Stimulated activated CD8-positive, alpha-beta memory T cell treated with anti-CD3 and anti-CD28 coated beads, Interleukin-15, amount 100 ng/mL, for 48 hours (primary cell): ENCODE measurements around the gene TMPRSS3.
"Not testable (repeated sequence)": the region's sequence is repeated elsewhere in the genome, so short reads cannot be mapped to it uniquely, and the experiment has no call there.

ENCODE experiments used
- DNase-seq, 2 donors: peaks; one replicate each; pipeline ENCODE4 v3.0.0-alpha.2; 2020; ENCODE audit warnings: low read depth in 2 of 2

The TMPRSS3 gene

DNA sequence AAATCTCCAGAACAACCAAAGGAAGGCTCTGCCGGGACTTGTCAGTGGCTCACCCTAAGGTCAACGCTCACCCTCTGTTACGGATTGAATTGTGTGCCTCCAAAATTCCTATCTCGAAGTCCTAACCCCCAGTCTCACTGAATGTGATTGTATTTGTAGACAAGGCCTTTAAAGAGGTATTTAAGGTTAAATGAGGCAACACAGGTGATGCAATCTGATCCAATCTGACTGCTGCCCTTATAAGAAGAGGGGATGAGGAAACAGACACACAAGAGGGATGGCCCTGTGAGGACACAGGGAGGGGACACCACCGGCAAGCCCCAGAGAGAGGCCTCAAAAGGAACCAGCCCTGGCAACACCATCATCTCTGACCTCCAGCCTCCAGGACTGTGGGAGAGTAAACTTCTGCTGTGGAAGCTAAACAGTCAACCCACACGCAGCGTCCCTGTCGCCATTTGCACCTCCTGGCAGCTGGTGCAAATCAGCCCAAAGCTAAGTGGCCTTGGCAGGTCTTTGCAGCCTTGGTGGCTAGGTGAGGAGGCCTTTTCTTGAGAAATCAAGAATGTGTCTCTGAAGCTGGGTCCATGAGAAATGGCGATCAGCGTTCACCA, 32.1 kb upstream of the TMPRSS3 start:
- DNase-seq = no peak

DNA sequence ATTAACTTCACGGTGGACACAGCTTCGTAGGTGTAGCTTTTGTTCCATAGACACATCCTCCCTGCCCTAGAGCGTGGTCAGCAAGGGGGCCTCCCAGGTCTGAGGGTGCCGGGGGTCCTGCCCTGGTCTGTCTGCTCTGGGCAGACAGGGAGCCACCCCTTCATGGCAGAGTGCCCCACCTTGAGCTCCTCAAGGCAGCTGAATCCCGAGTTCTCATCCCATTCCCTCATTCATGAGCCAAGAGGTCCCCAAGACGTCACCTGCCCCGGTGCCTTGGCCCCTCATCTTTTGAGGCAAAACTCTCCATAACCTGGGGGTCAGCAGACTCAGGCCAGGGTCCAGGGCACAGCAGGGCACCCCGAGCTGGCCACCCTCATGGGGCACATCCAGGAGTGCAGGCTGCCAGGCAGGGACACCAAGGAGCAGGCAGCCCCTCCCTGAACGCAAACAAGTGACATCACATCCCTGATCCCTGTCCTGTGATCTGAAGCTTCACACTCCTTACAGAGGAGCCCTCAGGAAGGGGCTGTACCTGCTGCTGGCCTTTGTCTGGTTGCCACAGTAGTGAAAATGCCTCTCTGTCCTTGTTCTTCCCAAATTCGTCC, 31.1 kb upstream of the TMPRSS3 start:
- DNase-seq = no peak

DNA sequence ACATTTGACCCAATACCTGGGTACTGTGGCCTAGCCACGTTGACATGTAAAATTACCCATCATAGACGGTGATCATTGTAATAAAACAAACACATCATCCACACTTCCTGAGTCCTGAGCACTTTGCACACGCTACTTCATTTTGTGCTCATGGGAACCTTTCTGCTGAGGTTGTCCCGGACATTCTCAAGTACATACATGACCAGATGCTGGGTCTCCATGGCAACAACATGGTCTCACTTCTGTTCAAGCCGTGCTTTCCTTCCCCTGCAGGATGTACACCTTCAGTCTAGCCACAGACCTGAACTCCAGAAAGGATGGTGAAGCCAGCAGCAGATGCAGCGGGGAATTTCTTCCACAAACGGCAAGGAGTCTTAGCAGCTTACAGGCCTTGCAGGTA, 30.6 kb upstream of the TMPRSS3 start:
- no peak for DNase-seq

DNA sequence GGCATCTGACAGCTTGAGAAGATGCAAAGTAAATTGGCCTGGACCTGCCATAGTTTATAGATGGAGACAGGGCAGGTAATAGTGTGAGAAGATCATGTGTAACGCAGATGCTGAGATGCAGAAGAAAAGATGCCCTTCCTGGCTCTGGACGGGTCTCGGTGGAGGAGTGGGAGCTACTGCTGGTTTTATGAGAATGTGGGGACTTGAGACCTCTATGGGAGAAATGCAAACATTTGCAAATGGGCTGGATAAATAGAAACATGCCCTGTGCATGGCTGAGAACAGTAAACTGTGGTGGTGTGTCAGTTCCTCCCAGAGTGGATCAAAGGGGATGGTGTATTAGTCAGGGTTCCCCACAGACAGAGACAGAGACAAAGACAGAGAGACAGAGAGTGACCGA, 29.7 kb upstream of the TMPRSS3 start:
- DNase-seq = no peak

DNA sequence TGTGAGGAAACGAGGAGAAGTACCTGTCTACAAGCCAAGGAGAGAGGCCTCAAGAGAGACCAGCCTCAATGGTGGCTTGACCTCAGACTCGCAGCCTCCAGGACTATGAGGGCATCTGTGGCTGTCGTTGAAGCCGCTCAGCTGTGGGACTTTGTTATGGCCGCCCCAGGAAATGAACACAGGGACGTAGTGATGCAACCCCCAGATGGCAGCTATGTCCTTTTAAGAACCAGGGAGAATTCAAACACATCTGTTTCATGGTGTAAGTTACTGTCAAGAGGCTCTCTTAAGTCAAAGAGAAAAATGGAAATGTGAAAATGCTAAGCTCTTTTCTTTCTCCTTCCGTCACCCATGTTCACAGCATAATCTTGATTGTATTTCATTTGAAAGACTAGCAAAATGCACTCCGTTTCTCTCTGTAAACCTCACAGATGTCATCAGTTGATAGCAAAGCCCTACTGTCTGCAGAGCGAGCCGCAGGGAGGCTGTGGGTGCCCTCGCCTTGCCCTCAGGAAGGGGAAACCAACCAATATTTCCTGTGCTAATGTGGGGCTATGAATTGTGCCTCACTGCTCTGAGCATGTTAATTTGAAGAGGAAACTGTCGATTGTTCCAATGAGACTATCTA, 29.2 kb upstream of the TMPRSS3 start:
- DNase-seq = peak; percentile 66 to 70

DNA sequence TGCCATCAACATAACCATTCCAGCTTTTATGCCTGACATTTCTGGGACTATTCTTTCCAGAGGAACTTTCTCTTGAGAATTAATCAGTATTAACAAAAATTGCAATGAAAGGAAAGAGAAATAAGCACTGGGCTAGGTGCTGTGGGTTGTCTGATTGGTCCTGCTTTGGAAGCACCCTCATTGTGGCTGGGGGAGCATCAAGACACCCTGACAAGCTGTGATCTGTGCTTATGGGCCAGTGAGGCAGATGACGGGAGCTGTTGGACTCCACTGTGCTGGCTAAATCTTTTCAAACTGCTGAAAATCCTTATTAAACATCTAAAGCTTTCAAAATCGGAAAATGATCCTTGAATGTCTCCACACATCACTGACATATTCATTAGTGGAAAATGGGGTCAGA, 27.8 kb upstream of the TMPRSS3 start:
- no peak for DNase-seq

DNA sequence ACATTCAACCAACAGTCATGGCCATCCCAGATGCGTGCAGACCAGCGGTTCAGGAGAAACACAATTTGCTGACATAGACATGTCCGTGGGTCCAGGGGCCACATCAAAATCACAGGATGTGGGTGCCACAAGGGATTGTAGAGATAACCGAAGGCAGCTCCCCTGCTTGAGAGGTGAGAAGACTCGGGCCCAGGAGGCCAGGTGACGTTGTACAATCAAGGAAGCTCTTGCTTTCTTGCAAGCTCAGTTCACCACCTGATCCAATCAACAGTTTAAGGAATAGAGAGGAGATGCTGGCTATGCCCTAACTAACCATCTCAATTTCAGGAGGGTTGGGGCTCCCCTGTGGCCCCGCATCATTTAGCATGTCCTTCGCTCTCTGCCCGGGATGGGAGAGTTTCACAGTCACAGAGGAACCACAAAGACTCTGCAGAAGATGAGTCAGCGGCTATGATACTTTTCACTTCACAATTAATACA, 27.4 kb upstream of the TMPRSS3 start:
- no peak for DNase-seq

DNA sequence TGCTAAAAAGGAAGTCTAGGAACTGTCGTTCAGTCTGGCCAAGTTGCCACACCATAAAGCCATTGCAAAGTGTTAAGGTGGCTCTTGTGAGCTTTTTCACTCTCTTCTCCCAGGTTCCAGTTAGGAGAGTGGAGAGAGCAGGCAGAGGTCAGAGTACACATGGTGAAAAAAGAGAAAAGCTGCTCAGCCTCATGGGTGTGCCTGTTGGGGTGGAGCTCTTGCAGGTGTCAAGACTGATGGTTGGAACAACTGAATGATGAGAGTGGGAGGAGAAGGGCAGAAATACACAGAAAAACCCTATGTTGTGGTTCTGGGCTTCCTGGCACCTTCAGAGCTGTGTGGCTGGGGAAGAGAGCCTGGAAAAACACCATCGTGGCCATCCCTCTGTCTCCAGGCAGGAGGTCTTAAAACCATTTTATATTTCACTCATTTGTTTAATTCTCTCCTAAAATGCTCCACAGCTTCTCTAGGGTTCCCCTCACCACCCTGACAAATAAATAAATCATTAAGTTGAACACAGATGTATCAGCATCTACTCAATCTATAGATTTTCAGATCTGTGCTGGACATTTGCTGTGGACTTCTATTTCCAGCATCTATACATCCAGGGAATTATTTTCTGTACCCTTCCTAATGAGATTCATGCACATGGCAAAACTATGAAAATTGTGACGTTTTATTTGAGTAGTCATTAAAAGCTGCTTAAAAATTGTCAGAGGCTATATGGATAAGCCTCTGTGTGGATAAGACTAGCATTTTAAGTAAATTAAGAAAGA, 25.4 kb upstream of the TMPRSS3 start:
- no peak for DNase-seq

DNA sequence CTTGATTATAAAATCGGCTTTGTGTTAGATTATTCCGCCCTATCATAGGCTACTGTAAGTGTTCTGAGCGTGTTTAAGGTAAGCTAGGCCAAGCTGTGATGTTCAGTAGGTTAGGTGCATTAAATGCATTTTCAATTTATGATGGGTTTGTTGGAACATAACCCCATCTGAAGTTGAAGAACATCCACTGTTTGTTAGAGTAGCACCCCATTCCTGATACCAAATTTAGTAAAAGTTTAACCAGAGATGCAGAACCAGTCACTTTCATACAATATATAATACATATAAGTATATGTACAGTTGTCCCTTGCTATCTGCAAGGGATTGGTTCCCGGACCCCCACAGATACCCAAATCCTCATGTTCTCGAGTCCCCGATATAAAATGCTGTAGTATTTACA, 24.0 kb upstream of the TMPRSS3 start:
- DNase-seq = no peak

DNA sequence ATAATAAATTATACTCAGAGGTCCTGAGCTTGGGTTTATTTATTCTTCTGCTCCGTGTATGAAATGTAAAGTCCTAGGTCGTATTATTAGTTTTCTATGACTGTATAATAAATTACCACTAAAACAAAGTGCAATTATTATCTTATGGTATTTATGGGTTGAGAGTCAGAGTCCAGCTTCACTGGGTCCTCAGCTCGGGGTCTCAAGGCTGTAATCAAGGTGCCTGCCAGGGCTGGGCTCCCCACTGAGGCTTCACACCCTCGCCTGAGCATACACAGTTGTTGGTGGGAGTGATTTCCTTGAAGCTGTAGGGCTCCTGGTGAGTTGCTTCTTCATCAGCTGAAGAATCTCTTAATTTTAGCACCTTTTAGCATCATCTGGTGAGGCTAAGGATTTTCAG, 23.0 kb upstream of the TMPRSS3 start:
- no peak for DNase-seq

DNA sequence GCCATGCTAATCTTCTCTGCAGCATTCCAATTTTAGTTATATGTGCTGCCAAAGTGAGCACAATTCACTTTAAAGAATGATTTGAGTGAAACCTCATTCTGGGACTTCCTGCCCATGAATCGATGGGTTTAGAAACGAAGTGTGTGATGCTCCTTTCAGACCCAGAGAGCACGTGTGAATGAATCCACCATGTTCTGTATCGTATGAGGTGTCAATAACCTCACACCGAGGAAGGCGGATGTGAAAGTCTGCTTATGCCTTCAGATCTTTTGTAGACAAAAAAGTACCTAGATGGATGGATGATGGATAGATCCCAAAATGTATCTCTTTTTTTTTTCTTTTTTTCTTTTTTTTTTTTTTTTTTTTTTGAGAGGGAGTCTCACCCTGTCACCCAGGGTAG, 21.7 kb upstream of the TMPRSS3 start:
- no peak for DNase-seq

DNA sequence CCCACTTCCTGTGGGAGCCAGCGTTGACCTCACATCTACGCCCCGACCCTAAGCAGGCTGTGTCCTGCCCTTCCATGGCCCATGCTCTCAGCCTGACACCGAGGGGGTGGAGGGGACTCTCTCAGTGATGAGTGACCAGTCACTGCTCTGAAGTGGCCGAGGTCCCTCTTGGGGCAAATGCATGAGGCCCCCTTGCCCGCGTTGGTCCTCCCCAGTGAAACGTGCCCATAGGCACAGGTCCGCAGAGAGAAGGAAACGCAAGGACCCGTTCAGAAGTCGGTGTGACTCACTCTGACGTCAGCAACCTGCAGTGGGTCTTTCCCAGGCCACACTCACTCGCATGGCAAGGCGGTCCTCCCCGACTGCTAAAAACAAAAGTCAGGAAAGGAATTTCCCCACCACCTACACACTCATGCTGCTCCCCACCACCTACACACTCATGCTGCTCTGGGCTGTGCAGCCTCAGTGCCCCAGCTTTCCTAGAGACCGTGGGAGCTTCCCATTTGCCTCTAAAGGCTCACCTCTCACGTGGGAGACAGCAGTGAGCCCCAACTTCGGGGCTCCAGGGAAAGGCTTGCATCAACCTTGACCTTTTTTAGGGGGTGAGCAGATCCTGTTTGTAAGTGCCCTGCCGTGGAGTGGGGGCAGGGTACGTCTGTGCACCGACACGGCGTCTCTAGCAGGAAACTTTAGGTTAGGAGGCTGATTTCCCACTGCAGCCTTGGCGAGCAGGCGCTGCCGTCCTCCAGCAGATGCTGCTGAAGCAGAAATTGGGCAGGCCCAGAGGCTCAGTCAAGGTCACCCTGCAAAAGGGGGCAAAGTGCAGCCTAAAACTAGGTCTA, 19.3 kb upstream of the TMPRSS3 start:
- DNase-seq = peak; percentile 92 to 93

DNA sequence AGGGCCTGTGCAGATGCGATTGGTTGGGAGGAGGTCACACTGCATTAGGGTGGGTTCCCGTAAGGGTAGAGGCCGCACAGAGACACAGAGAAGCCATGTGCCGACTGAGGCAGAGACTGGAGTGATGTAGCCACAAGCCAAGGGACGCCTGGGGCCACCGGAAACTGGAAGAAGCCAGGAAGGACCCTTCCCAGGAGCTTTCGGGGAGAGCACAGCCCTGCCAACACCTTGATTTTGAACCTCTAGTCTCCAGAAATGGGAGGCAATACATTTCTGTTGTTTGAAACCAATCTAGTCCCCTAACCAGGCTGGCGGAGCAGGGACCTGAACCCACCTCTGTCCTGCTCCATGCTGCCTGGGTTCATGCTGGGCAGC, 18.7 kb upstream of the TMPRSS3 start:
- no peak for DNase-seq

DNA sequence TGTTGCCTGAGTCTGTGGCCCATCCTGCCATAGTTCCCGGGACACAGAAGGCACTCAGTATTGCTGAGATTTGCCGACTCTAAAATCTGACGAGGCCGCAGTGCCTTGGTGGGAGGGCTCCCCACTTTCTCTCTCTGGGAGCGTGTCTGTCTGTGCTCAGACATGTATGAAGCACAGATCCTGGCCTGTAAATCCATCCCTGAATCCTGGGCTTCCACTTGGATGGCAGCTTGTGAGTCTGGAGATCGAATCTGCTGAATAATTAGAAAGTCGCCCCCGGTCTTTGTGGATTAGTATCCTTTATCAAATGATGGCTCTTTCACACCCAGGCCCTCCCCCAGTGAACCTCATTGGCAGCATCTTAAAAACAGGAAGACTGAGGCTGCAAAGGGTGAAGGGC, 18.2 kb upstream of the TMPRSS3 start:
- DNase-seq = no peak

DNA sequence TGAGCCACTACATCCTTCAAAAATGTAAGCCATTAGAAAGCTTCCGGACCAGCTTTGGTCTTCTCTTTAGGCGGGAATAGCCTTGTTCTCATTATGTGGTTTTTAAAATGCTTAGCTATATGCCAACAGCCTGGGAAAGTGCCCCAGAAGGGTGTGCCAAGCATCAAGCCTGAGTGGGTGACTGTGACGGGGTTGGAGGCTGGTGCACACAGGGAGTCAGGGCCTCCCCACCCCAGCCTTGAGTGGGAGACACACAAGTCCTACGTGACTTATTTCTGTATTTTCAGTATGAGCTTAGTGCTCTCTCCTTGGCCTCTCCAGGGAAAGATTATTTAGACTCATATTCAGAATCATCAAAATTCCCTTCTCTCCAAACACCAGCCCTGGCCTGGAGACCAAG, 17.6 kb upstream of the TMPRSS3 start:
- no peak for DNase-seq

DNA sequence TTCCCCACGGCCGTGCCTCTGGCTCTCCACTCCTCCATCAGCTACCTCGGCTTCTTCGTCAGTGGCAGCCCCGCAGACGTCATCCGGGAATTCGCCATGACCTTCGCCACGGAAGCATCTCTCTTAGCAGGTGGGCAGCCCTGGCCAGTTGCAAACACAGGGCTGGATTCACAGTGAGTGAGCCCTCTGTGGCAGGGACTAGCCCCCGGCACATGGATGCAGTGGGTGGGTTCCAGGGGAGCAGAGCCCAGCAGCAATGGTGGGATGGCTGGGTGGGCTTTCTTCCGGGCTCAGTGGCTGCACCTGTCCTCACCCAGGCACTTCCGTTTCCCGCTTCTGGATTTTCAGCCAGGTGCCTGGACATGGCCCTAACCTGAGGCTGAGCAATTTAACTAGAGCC, 17.2 kb upstream of the TMPRSS3 start:
- DNase-seq = no peak

DNA sequence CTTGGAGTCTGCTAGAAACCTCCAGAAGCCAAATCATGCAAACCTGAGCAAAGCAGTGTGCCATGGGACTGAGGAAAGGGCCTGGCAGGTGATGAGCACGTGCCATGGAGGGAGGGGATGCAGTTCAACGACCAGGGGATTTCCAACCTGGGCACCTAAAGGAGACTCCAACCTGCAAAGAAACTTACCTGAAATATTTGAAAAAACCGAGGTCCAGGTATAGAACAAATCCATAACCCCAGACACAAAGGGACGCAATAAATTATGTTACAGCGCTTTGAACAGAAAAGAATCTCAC, 16.7 kb upstream of the TMPRSS3 start:
- no peak for DNase-seq

DNA sequence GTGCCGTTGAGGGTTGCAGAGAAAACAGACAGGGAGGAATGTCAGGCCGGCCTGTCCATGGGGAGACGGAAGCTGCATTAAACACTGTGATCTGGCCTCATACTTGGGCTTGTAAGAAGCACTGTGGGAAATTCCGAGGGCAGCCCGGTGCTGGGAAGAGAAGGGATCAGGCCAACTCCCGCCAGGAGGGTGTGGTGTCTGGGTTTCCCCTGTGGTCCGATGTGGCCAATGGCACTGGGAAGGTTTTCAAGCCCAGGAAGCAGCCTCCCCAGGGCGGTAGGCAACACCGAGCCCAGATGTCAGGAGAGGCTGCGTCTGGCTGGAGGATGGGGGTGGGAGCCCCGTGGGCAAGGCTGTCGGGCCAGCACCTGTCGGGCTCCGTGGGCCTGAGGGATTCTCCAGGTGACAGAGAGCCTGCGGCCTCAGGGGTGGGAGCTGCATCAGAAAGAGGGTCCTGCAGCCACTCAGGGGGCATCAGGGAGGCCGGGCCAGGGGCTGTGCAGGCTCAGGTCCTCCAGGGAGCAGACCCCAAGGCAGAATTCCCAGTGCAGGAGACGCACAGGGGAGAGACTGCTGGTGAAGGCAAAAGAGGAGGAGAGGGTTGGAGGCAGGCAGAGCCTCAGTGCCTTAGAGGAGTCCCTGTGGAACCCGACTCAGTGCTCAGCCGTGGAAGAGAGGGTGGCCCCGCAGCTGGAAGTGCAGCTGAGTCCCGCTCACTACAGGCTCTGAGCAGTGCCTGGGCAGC, 16.2 kb upstream of the TMPRSS3 start:
- DNase-seq = no peak

DNA sequence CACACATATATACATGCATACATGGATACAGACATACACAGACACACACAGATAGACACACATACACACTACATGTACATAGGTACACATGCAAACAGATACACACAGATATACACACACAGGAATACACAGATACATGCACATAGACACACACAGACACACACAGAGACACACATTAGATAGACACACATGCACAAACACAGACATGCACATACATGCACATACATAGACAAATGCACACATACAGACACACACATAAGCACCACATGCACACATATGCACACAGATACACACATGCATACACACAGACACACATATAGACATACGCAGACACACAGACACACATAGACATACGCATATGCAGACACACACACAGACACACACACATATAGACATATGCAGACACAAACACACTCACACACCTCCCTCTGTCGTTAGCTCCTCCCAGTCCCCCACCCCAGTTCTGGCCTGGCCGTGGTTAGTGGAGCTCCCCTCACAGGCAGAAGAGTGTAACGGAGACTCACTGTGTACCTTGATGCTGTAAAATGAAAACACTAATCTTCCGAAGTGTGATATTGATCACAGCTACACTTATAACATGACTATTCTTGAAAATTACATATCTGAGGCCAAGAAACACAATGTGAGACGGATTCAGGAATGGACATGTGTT, 15.5 kb upstream of the TMPRSS3 start:
- no peak for DNase-seq

DNA sequence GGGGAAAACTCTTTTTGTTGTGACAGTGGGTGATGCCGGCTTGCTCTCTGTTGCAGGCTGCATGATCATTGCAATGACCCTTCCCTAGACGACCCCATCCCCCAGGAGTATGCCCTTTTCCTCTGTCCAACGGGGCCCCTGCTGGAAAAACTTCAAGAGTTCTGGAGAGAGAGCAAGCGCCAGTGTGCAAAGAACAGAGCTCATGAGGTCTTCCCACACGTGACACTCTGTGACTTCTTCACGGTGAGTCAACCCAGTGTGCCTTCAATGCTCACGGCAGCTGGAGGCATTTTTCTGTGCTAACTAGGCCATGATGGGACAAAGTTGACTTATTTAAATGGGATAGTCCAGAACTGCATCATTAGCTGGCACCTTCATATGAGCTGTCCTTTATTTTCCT, 13.5 kb upstream of the TMPRSS3 start:
- DNase-seq = no peak

DNA sequence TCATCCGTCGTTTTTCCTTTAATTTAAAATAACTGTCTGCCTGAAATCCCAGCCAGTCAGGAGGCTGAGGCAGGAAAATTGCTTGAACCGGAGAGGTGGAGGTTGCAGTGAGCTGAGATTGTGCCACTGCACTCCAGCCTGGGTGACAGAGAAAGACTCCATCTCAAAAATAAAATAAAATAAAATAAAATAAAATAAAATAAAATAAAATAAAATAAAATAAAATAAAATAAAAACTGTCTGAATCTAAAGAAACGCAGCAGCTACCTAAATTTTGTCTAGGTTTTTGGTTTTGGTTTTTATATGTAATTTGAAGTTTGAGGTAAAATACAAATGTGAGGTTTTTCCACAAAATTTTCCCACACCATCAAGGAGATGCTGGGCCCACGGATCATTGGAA, 12.9 kb upstream of the TMPRSS3 start:
- DNase-seq = not testable (repeated sequence)
